GM21717 (cell line): ENCODE results near the gene MARVELD2.
A peak's percentile ranks its signal among the peaks of the same experiment; 100 is the strongest.
"Not testable (repeated sequence)": the region's sequence is repeated elsewhere in the genome, so short reads cannot be mapped to it uniquely, and the experiment has no call there.

Experiments
- ATAC-seq: cut with Tn5 transposase; IDR thresholded peaks from one replicate; pipeline ENCODE4 v1.9.1; 2021; ENCODE audit warnings: mild to moderate bottlenecking, moderate library complexity; ENCODE audit not compliant: unreplicated experiment

Gene MARVELD2

GRCh38 chr5:69444127-69444754 lies 29.3 kb downstream of the MARVELD2 start:
- ATAC-seq: no peak

- no peak for ATAC-seq
These were observed 34.6 kb downstream of the MARVELD2 start for GRCh38 chr5:69449511-69449910.

GRCh38 chr5:69450116-69450515 lies 35.2 kb downstream of the MARVELD2 start:
- no peak for ATAC-seq

- not testable (repeated sequence) for ATAC-seq
These were observed 35.6 kb downstream of the MARVELD2 start for GRCh38 chr5:69450527-69450926.

GRCh38 chr5:69451941-69452647 lies 37.2 kb downstream of the MARVELD2 start:
- no peak for ATAC-seq

GRCh38 chr5:69453487-69453886 lies 38.6 kb downstream of the MARVELD2 start:
- ATAC-seq: not testable (repeated sequence)

DNA sequence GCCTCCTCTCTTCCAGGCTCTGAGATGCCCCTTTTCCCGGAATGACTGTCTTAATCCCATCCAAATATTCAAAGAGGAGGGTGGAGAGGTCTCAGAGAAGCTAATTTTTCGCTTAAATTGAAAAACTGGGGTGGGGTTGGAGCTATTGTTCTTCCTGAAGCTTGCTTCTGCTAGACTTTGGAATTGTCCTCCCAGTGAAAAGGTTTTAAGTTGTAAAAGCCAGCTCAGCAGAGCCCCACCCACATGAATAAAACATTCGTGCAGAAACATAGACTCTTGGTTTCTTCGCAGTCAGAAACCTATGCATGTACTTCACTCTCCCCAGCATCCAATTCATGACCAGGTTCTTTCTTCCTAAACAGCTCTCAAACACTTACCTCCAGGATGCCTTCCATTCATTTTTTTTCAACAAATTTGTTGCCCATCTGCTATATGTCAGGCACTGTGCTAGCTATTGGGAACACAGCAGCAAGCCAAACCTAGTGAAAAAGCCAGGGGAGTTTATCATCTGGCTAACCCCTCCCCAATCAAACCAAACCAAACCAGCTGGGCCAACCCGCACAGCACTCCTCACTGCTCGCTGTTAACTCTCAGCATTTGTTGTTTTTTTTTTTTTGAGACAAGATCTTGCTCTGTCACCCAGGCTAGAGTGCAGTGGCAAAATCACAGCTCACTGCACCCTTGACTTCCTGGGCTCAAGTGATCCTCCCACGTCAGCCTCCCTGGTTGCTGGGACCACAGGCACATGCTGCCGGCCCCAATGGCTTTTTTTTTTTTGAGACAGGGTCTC lies 39.7 kb downstream of the MARVELD2 start:
- no peak for ATAC-seq

DNA sequence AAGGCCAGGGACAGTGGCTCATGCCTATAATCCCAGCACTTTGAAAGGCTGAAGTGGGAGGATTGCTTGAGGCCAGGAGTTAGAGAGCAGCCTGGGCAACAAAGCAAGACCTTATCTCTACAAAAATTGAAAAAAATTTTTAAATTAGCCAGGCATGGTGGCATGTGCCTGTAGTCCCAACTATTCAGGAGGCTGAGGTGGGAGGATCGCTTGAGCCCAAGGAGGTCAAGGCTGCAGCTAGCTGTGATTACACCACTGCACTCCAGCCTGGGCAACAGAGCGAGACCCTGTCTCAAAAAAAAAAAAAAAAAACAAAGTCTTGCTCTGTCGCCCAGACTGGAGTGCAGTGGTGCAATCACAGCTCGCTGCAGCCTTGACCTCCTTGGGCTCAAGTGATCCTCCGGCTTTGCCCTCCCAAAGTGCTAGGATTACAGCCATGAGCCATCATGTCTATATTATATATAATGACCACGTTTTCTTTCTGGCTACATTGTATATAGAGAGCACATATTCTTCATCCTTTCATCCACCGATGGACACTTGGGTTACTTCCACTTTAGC lies 40.6 kb downstream of the MARVELD2 start:
- ATAC-seq: not testable (repeated sequence)

DNA sequence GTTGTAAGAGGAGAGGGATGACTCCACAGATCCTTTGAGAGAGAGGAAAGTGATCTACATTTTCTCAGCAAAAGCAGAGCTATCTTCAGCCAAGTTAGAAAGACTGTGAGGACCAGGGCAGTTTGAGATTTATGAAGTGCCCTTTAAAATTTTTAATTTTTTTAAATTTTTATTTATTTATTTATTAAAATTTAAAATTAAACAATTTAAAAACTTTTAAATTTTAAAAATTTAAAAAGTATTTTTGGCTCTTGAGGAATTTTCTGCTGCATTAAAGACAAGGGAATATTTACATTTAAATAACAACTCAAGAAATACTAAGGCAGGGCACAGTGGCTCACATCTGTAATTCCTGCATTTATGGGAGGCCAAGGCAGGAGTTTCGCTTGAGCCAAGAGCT lies 47.3 kb downstream of the MARVELD2 start:
- no peak for ATAC-seq

GRCh38 chr5:69466375-69466774 lies 51.5 kb downstream of the MARVELD2 start:
- not testable (repeated sequence) for ATAC-seq

DNA sequence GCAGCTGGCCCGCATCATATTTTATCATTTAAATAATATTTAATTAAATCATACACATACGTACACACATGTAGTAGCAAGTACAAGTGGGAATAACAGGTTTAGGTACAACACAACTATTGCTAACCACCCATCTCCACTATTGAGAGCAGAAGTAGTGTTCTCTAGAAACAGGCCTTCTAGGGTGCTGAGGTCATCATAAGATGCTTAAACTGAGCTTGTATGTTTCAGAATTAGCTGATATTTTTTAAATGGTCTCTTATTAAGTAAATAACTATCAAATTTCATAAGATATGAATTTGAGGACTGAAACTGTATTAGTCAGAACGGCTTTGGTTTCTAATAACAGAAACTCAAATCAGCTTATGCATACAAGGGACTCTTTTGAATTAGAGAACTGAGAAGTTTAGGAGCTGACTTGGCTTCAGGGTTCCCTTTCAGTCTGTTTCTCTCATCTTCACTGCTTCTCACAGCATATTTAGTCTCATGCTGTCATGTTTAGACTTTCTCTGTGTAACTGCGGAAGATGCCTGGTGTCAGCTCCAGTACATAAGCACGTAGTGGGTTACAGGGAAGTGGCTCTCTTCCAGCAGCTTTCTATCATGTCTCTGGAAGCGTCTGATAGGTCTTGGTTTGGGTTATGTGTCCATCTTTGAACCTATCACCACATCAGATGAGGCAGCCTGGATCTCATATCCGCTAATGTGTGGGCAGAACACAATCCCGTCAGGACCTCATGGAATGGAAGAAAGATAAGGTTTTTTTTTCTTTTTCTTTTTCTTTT lies 52.7 kb downstream of the MARVELD2 start:
- ATAC-seq: peak; percentile 95

DNA sequence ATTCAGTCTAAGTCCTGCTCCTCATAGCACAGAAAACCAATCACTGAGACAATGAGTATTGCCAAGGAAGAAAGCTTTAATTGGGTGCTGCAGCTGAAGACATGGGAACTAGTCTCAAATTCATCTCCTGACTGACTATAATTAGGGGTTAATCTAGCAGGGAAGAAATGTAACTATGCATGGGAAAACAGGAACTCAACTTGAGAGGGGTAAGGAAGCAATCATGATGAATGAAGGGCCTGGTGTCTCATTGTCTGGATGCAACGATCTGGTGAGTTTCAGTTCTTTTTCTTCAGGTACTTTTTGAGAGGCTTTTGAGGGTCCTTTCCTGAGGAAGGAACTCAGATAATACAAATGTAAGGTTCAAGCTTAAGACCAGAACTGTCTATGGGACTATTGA lies 53.7 kb downstream of the MARVELD2 start:
- no peak for ATAC-seq

- ATAC-seq: not testable (repeated sequence)
These were observed 56.6 kb downstream of the MARVELD2 start for GRCh38 chr5:69471516-69471915.

GRCh38 chr5:69472535-69473143 lies 57.7 kb downstream of the MARVELD2 start:
- not testable (repeated sequence) for ATAC-seq

GRCh38 chr5:69477170-69477569 lies 62.3 kb downstream of the MARVELD2 start:
- no peak for ATAC-seq

DNA sequence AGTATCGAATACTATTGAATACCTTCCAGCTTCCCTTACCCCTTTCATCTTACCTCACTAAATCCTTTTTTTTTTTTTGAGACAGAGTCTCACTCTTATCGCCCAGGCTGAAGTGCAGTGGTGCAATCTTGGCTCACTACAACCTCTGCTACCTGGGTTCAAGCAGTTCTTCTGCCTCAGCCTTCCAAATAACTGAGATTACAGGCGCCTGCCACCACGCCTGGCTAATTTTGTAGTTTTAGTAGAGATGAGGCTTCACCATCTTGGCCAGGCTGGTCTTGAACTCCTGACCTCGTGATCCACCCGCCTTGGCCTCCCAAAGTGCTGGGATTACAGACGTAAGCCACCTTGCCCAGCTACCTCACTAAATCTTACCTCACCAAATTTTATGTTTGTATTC lies 63.4 kb downstream of the MARVELD2 start:
- ATAC-seq: not testable (repeated sequence)

- ATAC-seq: no peak
These were observed 70.0 kb downstream of the MARVELD2 start for GRCh38 chr5:69484891-69485290.

GRCh38 chr5:69485471-69485870 lies 70.6 kb downstream of the MARVELD2 start:
- no peak for ATAC-seq

DNA sequence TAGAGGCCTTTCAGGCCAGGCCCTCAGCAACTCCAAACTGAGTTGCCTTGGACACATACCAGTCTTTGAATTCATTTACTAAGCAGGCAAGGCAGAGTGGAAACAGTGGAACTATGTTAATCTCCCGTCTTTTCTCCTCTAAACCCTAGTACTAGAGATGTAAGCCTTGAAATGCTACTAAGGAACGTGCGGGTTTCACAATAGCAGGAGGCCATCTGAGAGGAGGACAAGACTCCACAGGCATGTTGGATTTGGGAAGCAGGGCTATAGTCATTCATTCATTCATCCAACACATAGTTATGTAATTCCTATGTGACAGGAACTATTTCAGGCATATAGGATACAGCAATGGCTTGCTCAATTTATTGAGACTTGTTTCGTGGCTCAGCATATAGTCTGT lies 74.3 kb downstream of the MARVELD2 start:
- ATAC-seq: no peak

DNA sequence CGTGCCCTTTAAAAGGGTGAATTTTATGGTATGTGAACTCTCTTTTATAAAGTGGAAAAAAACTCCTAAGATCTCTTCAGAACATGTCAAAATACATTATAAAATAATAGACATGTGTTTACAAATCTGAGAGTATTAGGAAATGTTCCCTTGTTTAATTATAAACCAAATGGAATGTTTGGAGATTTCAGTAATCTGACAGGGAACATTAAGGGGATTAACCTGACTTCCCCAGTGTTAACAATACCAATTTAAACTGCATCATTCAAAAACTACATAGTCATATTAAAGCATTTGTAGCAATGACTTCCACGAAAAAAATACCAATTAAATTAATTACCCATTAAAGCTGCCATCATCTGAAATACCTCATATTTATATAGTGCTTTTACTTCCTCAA lies 76.1 kb downstream of the MARVELD2 start:
- ATAC-seq: no peak
